ENCODE results near the gene FRAS1.

DNA sequence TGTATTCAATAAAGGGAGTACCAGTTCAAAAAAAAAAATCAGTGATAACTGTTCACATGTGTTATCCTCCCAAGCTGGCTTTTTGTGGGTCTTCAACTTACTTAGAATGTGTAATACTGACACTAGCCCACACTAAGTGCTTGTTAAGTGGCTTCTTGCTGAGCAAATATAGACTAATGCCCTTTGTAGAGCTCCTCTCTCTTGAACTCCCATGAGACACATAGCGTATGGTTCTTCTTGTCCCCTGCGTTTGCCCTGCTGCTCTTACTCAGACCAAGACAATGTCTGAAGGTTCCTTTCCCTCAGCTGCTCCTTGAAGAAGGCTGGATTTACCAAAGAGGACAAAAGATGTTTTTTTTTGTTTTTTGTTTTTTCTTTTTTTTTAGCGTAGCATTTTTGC lies 110.9 kb downstream of the FRAS1 start:
- TF ChIP-seq, protein P1, sequence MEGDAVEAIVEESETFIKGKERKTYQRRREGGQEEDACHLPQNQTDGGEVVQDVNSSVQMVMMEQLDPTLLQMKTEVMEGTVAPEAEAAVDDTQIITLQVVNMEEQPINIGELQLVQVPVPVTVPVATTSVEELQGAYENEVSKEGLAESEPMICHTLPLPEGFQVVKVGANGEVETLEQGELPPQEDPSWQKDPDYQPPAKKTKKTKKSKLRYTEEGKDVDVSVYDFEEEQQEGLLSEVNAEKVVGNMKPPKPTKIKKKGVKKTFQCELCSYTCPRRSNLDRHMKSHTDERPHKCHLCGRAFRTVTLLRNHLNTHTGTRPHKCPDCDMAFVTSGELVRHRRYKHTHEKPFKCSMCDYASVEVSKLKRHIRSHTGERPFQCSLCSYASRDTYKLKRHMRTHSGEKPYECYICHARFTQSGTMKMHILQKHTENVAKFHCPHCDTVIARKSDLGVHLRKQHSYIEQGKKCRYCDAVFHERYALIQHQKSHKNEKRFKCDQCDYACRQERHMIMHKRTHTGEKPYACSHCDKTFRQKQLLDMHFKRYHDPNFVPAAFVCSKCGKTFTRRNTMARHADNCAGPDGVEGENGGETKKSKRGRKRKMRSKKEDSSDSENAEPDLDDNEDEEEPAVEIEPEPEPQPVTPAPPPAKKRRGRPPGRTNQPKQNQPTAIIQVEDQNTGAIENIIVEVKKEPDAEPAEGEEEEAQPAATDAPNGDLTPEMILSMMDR (IDR thresholded peaks at IDR 0.05; ENCODE audit: insufficient read depth, low read depth, low read length) = no peak
- no peak for TF ChIP-seq EZH2 (IDR thresholded peaks at IDR 0.05; ENCODE audit: insufficient read depth, low read length)
